Endothelial cell of umbilical vein (primary cell): ENCODE measurements around the gene ELANE. TPM values are rescaled to one million over a fixed set of nuclear protein-coding genes. Genes with fewer than 3 reads are reported as not detected.

Experiments used
- BruUV-seq: library from RNA; stranded (reverse); fragments of 400-500 nt; replicated peaks from 2 replicates; lab custom pipeline; 2021; lab: Mats Ljungman, UMichigan
- CTCF ChIA-PET: fragments of 300-600, 350-600 bp; sonication (Branson Sonifier 250); formaldehyde crosslinking; loops from one replicate; lab custom pipeline; 2021; ENCODE audit warnings: antibody characterized with exemption, inconsistent platforms; lab: Charles Lee
- POLR2A ChIA-PET: fragments of 300-600, 350-600 bp; sonication (Branson Sonifier 250); formaldehyde crosslinking; loops from one replicate; lab custom pipeline; 2021; ENCODE audit warnings: antibody characterized with exemption, inconsistent platforms; lab: Charles Lee
- DNase-seq: peaks from one replicate; pipeline ENCODE4 v3.0.0-alpha.2; 2011; ENCODE audit warnings: low read depth, low spot score
- FAIRE-seq: peaks from 2 replicates; lab custom pipeline; 2011; peaks lifted over from hg19 to GRCh38; lab: Jason Lieb, UNC
- H2AFZ ChIP-seq: 2 replicates; pipeline ENCODE4 v1.6.0; 2012; ENCODE audit warnings: low read depth, low read length, control low read depth, inconsistent platforms
- H3K27ac ChIP-seq: 2 replicates; pipeline ENCODE4 v1.5.1; 2011; ENCODE audit warnings: low read depth, mild to moderate bottlenecking, control low read depth, low read length, moderate library complexity; ENCODE audit not compliant: insufficient read depth
- H3K27me3 ChIP-seq, 2 experiments: 2 replicates each; pipeline versions ENCODE4 v1.6.0 to v1.6.1; 2011; ENCODE audit warnings: low read length in 2 of 2, mixed read lengths in 1 of 2; ENCODE audit not compliant: control insufficient read depth in 2 of 2, insufficient read depth in 2 of 2
- H3K36me3 ChIP-seq, 2 experiments: 2 replicates in 1 of 2; 3 replicates in 1 of 2; pipeline ENCODE4 v1.5.1; 2011; ENCODE audit warnings: low read length in 2 of 2, mild to moderate bottlenecking in 1 of 2, moderate library complexity in 1 of 2; ENCODE audit not compliant: control insufficient read depth in 2 of 2, insufficient read depth in 2 of 2; ENCODE audit errors: extremely low read depth in 1 of 2
- H3K4me1 ChIP-seq: 3 replicates; pipeline ENCODE4 v1.5.1; 2011; ENCODE audit warnings: mild to moderate bottlenecking, low read length; ENCODE audit not compliant: control insufficient read depth, insufficient read depth; ENCODE audit errors: extremely low read depth
- H3K4me2 ChIP-seq: 2 replicates; pipeline ENCODE4 v1.6.1; 2011; ENCODE audit warnings: low read length, control low read depth, mixed read lengths; ENCODE audit not compliant: insufficient read depth
- H3K4me3 ChIP-seq, 3 experiments: fragments of 200-600 bp in 1 of 3; sonication (generic), shearing (Covaris generic) in 1 of 3; replicated peaks in 1 of 3; 2 replicates each; pipeline ENCODE4 v1.5.1; 2011 to 2016; ENCODE audit warnings: control low read depth in 3 of 3, low read length in 3 of 3, mild to moderate bottlenecking in 2 of 3, inconsistent platforms in 1 of 3, low read depth in 1 of 3, moderate library complexity in 1 of 3; ENCODE audit not compliant: insufficient read depth in 1 of 3
- H3K79me2 ChIP-seq: 2 replicates; pipeline ENCODE4 v1.6.0; 2012; ENCODE audit warnings: low read length, inconsistent platforms; ENCODE audit not compliant: control insufficient read depth, insufficient read depth
- H3K9ac ChIP-seq: replicated peaks from 2 replicates; pipeline ENCODE3; 2011; ENCODE audit warnings: low read length, control low read depth; ENCODE audit not compliant: insufficient read depth; ENCODE audit errors: extremely low read depth
- H3K9me1 ChIP-seq: replicated peaks from 3 replicates; pipeline ENCODE4 v1.6.0; 2011; ENCODE audit warnings: mild to moderate bottlenecking, low read length; ENCODE audit not compliant: control insufficient read depth, insufficient read depth; ENCODE audit errors: extremely low read depth
- H3K9me3 ChIP-seq: replicated peaks from 2 replicates; pipeline ENCODE4 v1.5.1; 2012; ENCODE audit warnings: low read length, inconsistent platforms; ENCODE audit not compliant: control insufficient read depth, insufficient read depth
- H4K20me1 ChIP-seq: replicated peaks from 2 replicates; pipeline ENCODE3; 2011; ENCODE audit warnings: mild to moderate bottlenecking, low read length; ENCODE audit not compliant: control insufficient read depth, insufficient read depth; ENCODE audit errors: extremely low read depth
- CTCF ChIP-seq, 2 donors: IDR thresholded peaks; 1 replicate in 1 of 2; 2 replicates in 1 of 2; pipeline ENCODE4 v1.5.1; 2011; ENCODE audit warnings: low read length in 2 of 2, mild to moderate bottlenecking in 2 of 2, moderate library complexity in 2 of 2, control low read depth in 1 of 2, inconsistent platforms in 1 of 2, low read depth in 1 of 2; ENCODE audit not compliant: insufficient read depth in 1 of 2; ENCODE audit errors: extremely low read depth in 1 of 2
- EZH2 ChIP-seq: IDR thresholded peaks from 2 replicates; pipeline ENCODE4 v1.6.1; 2012; ENCODE audit warnings: borderline replicate concordance, low read depth, mild to moderate bottlenecking, moderate library complexity, low read length, inconsistent platforms; ENCODE audit not compliant: severe bottlenecking
- FOS ChIP-seq: IDR thresholded peaks from 2 replicates; pipeline ENCODE4 v1.6.1; 2011; ENCODE audit warnings: mild to moderate bottlenecking, low read length, moderate library complexity, borderline replicate concordance; ENCODE audit not compliant: insufficient read depth
- GATA2 ChIP-seq: IDR thresholded peaks from 2 replicates; pipeline ENCODE4 v1.7.0; 2011; ENCODE audit warnings: low read depth, mild to moderate bottlenecking, moderate library complexity, mixed read lengths, low read length; ENCODE audit not compliant: insufficient read length, insufficient read depth
- MAX ChIP-seq: IDR thresholded peaks from 2 replicates; pipeline ENCODE4 v1.6.1; 2011; ENCODE audit not compliant: insufficient read depth, insufficient read length
- MYC ChIP-seq: IDR thresholded peaks from one replicate; pipeline ENCODE4 v1.6.1; 2011; ENCODE audit warnings: mild to moderate bottlenecking, low read depth, low read length
- POLR2AphosphoS5 ChIP-seq: IDR thresholded peaks from 2 replicates; pipeline ENCODE4 v1.6.1; 2012; ENCODE audit warnings: low read depth, mild to moderate bottlenecking, control low read depth, low read length, moderate library complexity; ENCODE audit not compliant: insufficient read depth
- dilution Hi-C: fragments of 300-500 bp; cut with MboI; formaldehyde crosslinking; loops from one replicate; pipeline ENCODE4 v1.15.0; 2019; ENCODE audit warnings: low sequenced_read_pairs; ENCODE audit not compliant: extremely low pct_ligation_motif_present
- intact Hi-C: fragments of 100-400 bp; cut with micrococcal nuclease; formaldehyde crosslinking; loops from one replicate; pipeline ENCODE4 v1.10.0; 2022
- polyA plus RNA-seq, 4 experiments: library from polyadenylated mRNA; depleted of rRNA in 3 of 4; stranded (reverse) in 3 of 4; unstranded in 1 of 4; fragments of >200 nt; gene quantifications; 2 replicates each; pipeline versions ENCODE4 v1.2.1 to v1.2.3, GENCODE V29; 2011 to 2012; ENCODE audit warnings: missing spikeins in 1 of 4
- total RNA-seq: library from RNA; stranded (reverse); gene quantifications from 2 replicates; pipeline ENCODE4 v1.2.3, GENCODE V29; 2021

ELANE gene
- total and polyA plus RNA-seq, 2 donors (not counting 3 experiments of a cell fraction or from before 2014, with no cell fraction given), result not detected

- peak; percentile 12 for FAIRE-seq
These were observed 50.5 kb downstream of the ELANE start for GRCh38 chr19:902446-903226.

More at GRCh38 chr19:902446-903226, 50.5 kb downstream of the ELANE start:
- Histone ChIP-seq H3K9me1 (no peaks in the 10 kb centered on the region), H3K9me3 (no peaks in the 10 kb centered on the region), H2AFZ (no peak overlapping the region), H3K36me3 (peaks cover 0 to 11% of the 10 kb centered on the region in 2 experiments), H3K4me3 (no peak overlapping the region), H3K4me2 (no peak overlapping the region), H3K27me3 (no peaks in the 10 kb centered on the region), H3K79me2 (peaks cover under 1% of the 10 kb centered on the region), H3K4me1 (no peaks in the 10 kb centered on the region), H3K27ac (no peak overlapping the region), H3K9ac (no peak overlapping the region), H4K20me1 (no peaks in the 10 kb centered on the region)
- ChIA-PET POLR2A (interaction anchor here (1.2 kb wide), 1 partner anchor 8 kb away, joined by 4 read pairs; no protein-coding TSS in a partner anchor), CTCF (interaction anchor here (0.7 kb wide), 2 partner anchors 39 to 133 kb away, joined by 3 read pairs; no protein-coding TSS in a partner anchor)
- dilution Hi-C loops, result no loop called here
- TF ChIP-seq GATA2 (no peak), MYC (no peak), FOS (no peak), MAX (no peak), POLR2AphosphoS5 (no peak), CTCF (IDR thresholded peaks at IDR 0.05; ENCODE audit: extremely low read depth in 1 of 2, insufficient read depth in 1 of 2, low read depth in 1 of 2, low read length in 2 of 2) (no peak), EZH2 (no peak)
- DNase-seq, result no peak
- BruUV-seq, result no TSS peak
- intact Hi-C loops, result no loop called here
